ENCODE data around the gene RHOXF1.
"Not testable (repeated sequence)": the region's sequence is repeated elsewhere in the genome, so short reads cannot be mapped to it uniquely, and the experiment has no call there.

RHOXF1 gene

GRCh38 chrX:120115438-120115963 is at the start of gene RHOXF1:
Gene RHOXF1 (minus strand): TSS chrX:120115913. CDS start chrX:120115862, 51 bp downstream.
- no peak for DNase-seq

- DNase-seq, result not testable (repeated sequence)
Observed at GRCh38 chrX:120159086-120159485, 43.4 kb upstream of the RHOXF1 start.

- not testable (repeated sequence) for DNase-seq
Observed at GRCh38 chrX:120158313-120158712, 42.6 kb upstream of the RHOXF1 start, which contains the start of gene RHOXF2. Gene RHOXF2 (plus strand): TSS chrX:120158613. CDS start chrX:120158751, 138 bp downstream.

GRCh38 chrX:120150109-120150744 is 34.5 kb upstream of the RHOXF1 start:
- DNase-seq, result not testable (repeated sequence)

- DNase-seq, result no peak
Observed at GRCh38 chrX:120147537-120147936, 31.8 kb upstream of the RHOXF1 start.

- not testable (repeated sequence) for DNase-seq
Observed at GRCh38 chrX:120146323-120146722, 30.6 kb upstream of the RHOXF1 start.

- DNase-seq, result no peak
Observed at GRCh38 chrX:120145295-120145925, 29.7 kb upstream of the RHOXF1 start.

- DNase-seq, result no peak
Observed at GRCh38 chrX:120144178-120144844, 28.6 kb upstream of the RHOXF1 start.

GRCh38 chrX:120140293-120140981 is 24.7 kb upstream of the RHOXF1 start:
- no peak for DNase-seq

- DNase-seq, result no peak
Observed at GRCh38 chrX:120137439-120137838, 21.7 kb upstream of the RHOXF1 start.

- DNase-seq, result no peak
Observed at GRCh38 chrX:120136840-120137239, 21.1 kb upstream of the RHOXF1 start.

- no peak for DNase-seq
Observed at GRCh38 chrX:120136128-120136527, 20.4 kb upstream of the RHOXF1 start.

- DNase-seq, result not testable (repeated sequence)
Observed at GRCh38 chrX:120128306-120128846, 12.7 kb upstream of the RHOXF1 start.

GRCh38 chrX:120125444-120125843 is 9.7 kb upstream of the RHOXF1 start:
- DNase-seq, result no peak

- DNase-seq, result no peak
Observed at GRCh38 chrX:120120223-120120622, 4.5 kb upstream of the RHOXF1 start.

GRCh38 chrX:120111611-120112010 is 4.1 kb downstream of the RHOXF1 start:
- no peak for DNase-seq

- no peak for DNase-seq
Observed at GRCh38 chrX:120109378-120109777, 6.3 kb downstream of the RHOXF1 start.

GRCh38 chrX:120104707-120105106 is 11.0 kb downstream of the RHOXF1 start:
- DNase-seq, result not testable (repeated sequence)

- DNase-seq, result not testable (repeated sequence)
Observed at GRCh38 chrX:120101057-120101456, 14.7 kb downstream of the RHOXF1 start.

- no peak for DNase-seq
Observed at GRCh38 chrX:120090208-120090607, 25.5 kb downstream of the RHOXF1 start.

- DNase-seq, result no peak
Observed at GRCh38 chrX:120087289-120088017, 28.3 kb downstream of the RHOXF1 start.

Measured in CD4-positive, alpha-beta T cell treated with Interferon alpha-2 for 1 hour (primary cell).